Neural cell (in vitro differentiated cells): ENCODE data around the gene DISP2. TPM values are rescaled to one million over a fixed set of nuclear protein-coding genes. Genes with fewer than 3 reads are reported as not detected.

ENCODE experiments used
- H2AFZ ChIP-seq: fragments of 200-600, 300-800 bp; sonication (generic), shearing (Covaris generic); 2 replicates; pipeline ENCODE4 v1.6.0; 2014; ENCODE audit warnings: low read depth, mild to moderate bottlenecking, antibody characterized with exemption, low read length, moderate library complexity
- H3F3A ChIP-seq: fragments of 200-600 bp; shearing (Covaris generic); 2 replicates; pipeline ENCODE4 v1.6.1; 2016; ENCODE audit warnings: mild to moderate bottlenecking, moderate library complexity, mixed read lengths, antibody characterized with exemption, low read length; ENCODE audit not compliant: insufficient read depth, poor library complexity, severe bottlenecking
- H3K27ac ChIP-seq: fragments of 200-600, 300-800 bp; sonication (generic), shearing (Covaris generic); 2 replicates; pipeline ENCODE4 v1.5.1; 2014; ENCODE audit warnings: mild to moderate bottlenecking, low read length, moderate library complexity
- H3K27me3 ChIP-seq: fragments of 300-800, 200-600 bp; sonication (generic), shearing (Covaris generic); 2 replicates; pipeline ENCODE4 v1.6.0; 2014; ENCODE audit warnings: mild to moderate bottlenecking, low read depth, low read length, moderate library complexity; ENCODE audit not compliant: insufficient read depth
- H3K36me3 ChIP-seq: fragments of 300-800, 200-600 bp; sonication (generic), shearing (Covaris generic); 2 replicates; pipeline ENCODE4 v1.5.1; 2014; ENCODE audit warnings: mild to moderate bottlenecking, antibody characterized with exemption, low read length, moderate library complexity; ENCODE audit not compliant: insufficient read depth
- H3K4me2 ChIP-seq: fragments of 300-800, 200-600 bp; sonication (generic), shearing (Covaris generic); 2 replicates; pipeline ENCODE4 v1.6.0; 2014; ENCODE audit warnings: mild to moderate bottlenecking, low read length
- H3K4me3 ChIP-seq: fragments of 300-800, 200-600 bp; sonication (generic), shearing (Covaris generic); 2 replicates; pipeline ENCODE4 v1.5.1; 2014; ENCODE audit warnings: mild to moderate bottlenecking, low read length, moderate library complexity
- H3K79me2 ChIP-seq: fragments of 200-600 bp; shearing (Covaris generic); replicated peaks from 2 replicates; pipeline ENCODE4 v1.6.0; 2014; ENCODE audit warnings: mild to moderate bottlenecking, low read length, moderate library complexity; ENCODE audit not compliant: insufficient read depth
- H3K9ac ChIP-seq: fragments of 300-800, 200-600 bp; sonication (generic), shearing (Covaris generic); 2 replicates; pipeline ENCODE4 v1.6.1; 2016; ENCODE audit warnings: mild to moderate bottlenecking, low read length, mixed read lengths
- H3K9me2 ChIP-seq: fragments of 200-600 bp; shearing (Covaris generic); 2 replicates; pipeline ENCODE4 v1.6.1; 2016; ENCODE audit warnings: mild to moderate bottlenecking, low read length, mixed read lengths; ENCODE audit not compliant: insufficient read depth
- H3K9me3 ChIP-seq: fragments of 200-600, 300-800 bp; sonication (generic), shearing (Covaris generic); 2 replicates; pipeline ENCODE4 v1.6.1; 2016; ENCODE audit warnings: mild to moderate bottlenecking, mixed run types, low read length, moderate library complexity, mixed read lengths
- H4K20me1 ChIP-seq: fragments of 200-600 bp; shearing (Covaris generic); 2 replicates; pipeline ENCODE4 v1.6.1; 2016; ENCODE audit warnings: mild to moderate bottlenecking, mixed run types; ENCODE audit not compliant: insufficient read depth
- CTCF ChIP-seq: fragments of 450-650 bp; IDR thresholded peaks from 2 replicates; pipeline ENCODE4 v1.5.1; 2014; ENCODE audit warnings: antibody characterized with exemption, mild to moderate bottlenecking, moderate library complexity; ENCODE audit not compliant: poor library complexity, severe bottlenecking
- EP300 ChIP-seq: fragments of 450-650 bp; conservative IDR thresholded peaks from 2 replicates; pipeline ENCODE4 v1.6.1; 2014; ENCODE audit warnings: antibody characterized with exemption, mild to moderate bottlenecking, moderate library complexity; ENCODE audit not compliant: poor library complexity, severe bottlenecking
- EZH2 ChIP-seq: fragments of 200-600, 300-800 bp; shearing (Covaris generic), sonication (generic); IDR thresholded peaks from 2 replicates; pipeline ENCODE4 v1.6.1; 2014; ENCODE audit warnings: antibody characterized with exemption, low read length, borderline replicate concordance, mild to moderate bottlenecking; ENCODE audit not compliant: insufficient read depth, poor library complexity, severe bottlenecking
- MXI1 ChIP-seq: fragments of 450-650 bp; conservative IDR thresholded peaks from 2 replicates; pipeline ENCODE4 v1.6.1; 2014; ENCODE audit warnings: antibody characterized with exemption, mild to moderate bottlenecking; ENCODE audit not compliant: poor library complexity, severe bottlenecking
- POLR2AphosphoS5 ChIP-seq: IDR thresholded peaks from 2 replicates; pipeline ENCODE4 v1.6.1; 2012
- RAD21 ChIP-seq: fragments of 450-650 bp; conservative IDR thresholded peaks from 2 replicates; pipeline ENCODE4 v1.6.1; 2014; ENCODE audit warnings: antibody characterized with exemption, mild to moderate bottlenecking, moderate library complexity
- REST ChIP-seq: IDR thresholded peaks from 2 replicates; pipeline ENCODE4 v1.6.1; 2012; ENCODE audit warnings: borderline replicate concordance
- SMC3 ChIP-seq: fragments of 450-650 bp; conservative IDR thresholded peaks from 2 replicates; pipeline ENCODE4 v1.6.1; 2014; ENCODE audit warnings: antibody characterized with exemption, mild to moderate bottlenecking, moderate library complexity; ENCODE audit not compliant: poor library complexity
- TAF1 ChIP-seq: IDR thresholded peaks from 2 replicates; pipeline ENCODE4 v1.6.1; 2012; ENCODE audit warnings: low read depth
- polyA plus RNA-seq: library from polyadenylated mRNA; depleted of rRNA; stranded (reverse); fragments of >200 nt; gene quantifications from 2 replicates; pipeline ENCODE4 v1.2.3, GENCODE V29; 2014

DISP2 gene
- polyA plus RNA-seq, 1 donor from 2014 or later = 26.0 TPM

- H3K4me3 ChIP-seq = no peak overlapping the region
- no peak overlapping the region for H3K4me2 ChIP-seq
- H3F3A ChIP-seq = no peaks in the 10 kb centered on the region
- no peak overlapping the region for H3K27ac ChIP-seq
- H3K9me3 ChIP-seq = no peaks in the 10 kb centered on the region
- no peak overlapping the region for H2AFZ ChIP-seq
- H3K9me2 ChIP-seq = no peaks in the 10 kb centered on the region
- no peaks in the 10 kb centered on the region for H3K27me3 ChIP-seq
- no peaks in the 10 kb centered on the region for H3K36me3 ChIP-seq
- no peak for TF ChIP-seq RAD21
- TF ChIP-seq REST = no peak
- no peak for TF ChIP-seq POLR2AphosphoS5
- no peak for TF ChIP-seq TAF1
- H3K79me2 ChIP-seq = no peaks in the 10 kb centered on the region
- H3K9ac ChIP-seq = no peak overlapping the region
- no peaks in the 10 kb centered on the region for H4K20me1 ChIP-seq
Observed at GRCh38 chr15:40332113-40332781, 25.8 kb upstream of the DISP2 start.

- Histone ChIP-seq H3K27me3 (no peaks in the 10 kb centered on the region), H3K9me2 (no peaks in the 10 kb centered on the region), H3K79me2 (no peaks in the 10 kb centered on the region), H4K20me1 (no peaks in the 10 kb centered on the region), H3F3A (no peaks in the 10 kb centered on the region), H3K4me2 (no peak overlapping the region), H2AFZ (no peak overlapping the region), H3K9me3 (no peaks in the 10 kb centered on the region), H3K9ac (no peak overlapping the region), H3K36me3 (no peaks in the 10 kb centered on the region), H3K4me3 (no peak overlapping the region), H3K27ac (no peak overlapping the region)
- TF ChIP-seq CTCF (no peak), RAD21 (no peak), POLR2AphosphoS5 (no peak), SMC3 (no peak), MXI1 (no peak), TAF1 (no peak), EP300 (no peak), EZH2 (no peak), REST (no peak)
Observed at GRCh38 chr15:40333922-40334492, 24.0 kb upstream of the DISP2 start.
